Activated T-cell treated with anti-CD3 and anti-CD28 coated beads, Interleukin-2, amount 50 U/mL, for 24 hours (primary cell): Measurements from ENCODE around the gene CSNK1G1.

Experiments used
- DNase-seq: peaks from one replicate; pipeline ENCODE4 v3.0.0-alpha.2; 2020
- H3K27ac Mint-ChIP-seq: 2 replicates; pipeline ENCODE4 v1.8.0; 2020; ENCODE audit warnings: mild to moderate bottlenecking, mixed read lengths
- H3K27me3 Mint-ChIP-seq: 2 replicates; pipeline ENCODE4 v1.8.0; 2020; ENCODE audit warnings: mixed read lengths
- H3K36me3 Mint-ChIP-seq: 2 replicates; pipeline ENCODE4 v1.8.0; 2020; ENCODE audit warnings: low read depth, mixed read lengths
- H3K4me1 Mint-ChIP-seq: 2 replicates; pipeline ENCODE4 v1.8.0; 2020; ENCODE audit warnings: low read depth, mixed read lengths
- H3K4me3 Mint-ChIP-seq: 2 replicates; pipeline ENCODE4 v1.8.0; 2020; ENCODE audit warnings: mild to moderate bottlenecking, moderate library complexity, mixed read lengths
- H3K9me3 Mint-ChIP-seq: 2 replicates; pipeline ENCODE4 v1.8.0; 2020; ENCODE audit warnings: mixed read lengths

Gene CSNK1G1

DNA sequence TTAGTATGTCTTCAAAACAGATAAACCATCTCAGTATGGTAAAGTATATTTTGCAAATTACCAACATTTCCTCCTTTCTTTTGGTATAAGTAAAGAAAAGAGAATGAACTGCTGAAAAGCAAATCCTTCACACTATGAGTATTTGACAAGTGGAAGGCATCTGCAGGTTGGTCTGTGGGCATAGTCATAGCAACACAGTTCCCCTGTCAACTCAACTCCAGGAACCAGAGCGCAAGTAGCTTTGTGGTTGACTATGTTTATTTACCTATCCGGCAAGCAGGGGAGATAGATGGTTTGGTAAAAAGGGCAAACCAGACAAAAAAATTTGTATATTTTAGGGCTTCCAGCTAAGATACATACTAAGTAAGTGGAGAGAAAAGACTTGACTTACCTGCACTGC lies 104.9 kb downstream of the CSNK1G1 start:
- Mint-ChIP-seq H3K4me3 (no peak overlapping the region), H3K27me3 (no peaks in the 10 kb centered on the region), H3K36me3 (peaks cover 56% of the 10 kb centered on the region), H3K27ac (no peak overlapping the region), H3K4me1 (peaks cover 50% of the 10 kb centered on the region), H3K9me3 (no peaks in the 10 kb centered on the region)
- DNase-seq = no peak

DNA sequence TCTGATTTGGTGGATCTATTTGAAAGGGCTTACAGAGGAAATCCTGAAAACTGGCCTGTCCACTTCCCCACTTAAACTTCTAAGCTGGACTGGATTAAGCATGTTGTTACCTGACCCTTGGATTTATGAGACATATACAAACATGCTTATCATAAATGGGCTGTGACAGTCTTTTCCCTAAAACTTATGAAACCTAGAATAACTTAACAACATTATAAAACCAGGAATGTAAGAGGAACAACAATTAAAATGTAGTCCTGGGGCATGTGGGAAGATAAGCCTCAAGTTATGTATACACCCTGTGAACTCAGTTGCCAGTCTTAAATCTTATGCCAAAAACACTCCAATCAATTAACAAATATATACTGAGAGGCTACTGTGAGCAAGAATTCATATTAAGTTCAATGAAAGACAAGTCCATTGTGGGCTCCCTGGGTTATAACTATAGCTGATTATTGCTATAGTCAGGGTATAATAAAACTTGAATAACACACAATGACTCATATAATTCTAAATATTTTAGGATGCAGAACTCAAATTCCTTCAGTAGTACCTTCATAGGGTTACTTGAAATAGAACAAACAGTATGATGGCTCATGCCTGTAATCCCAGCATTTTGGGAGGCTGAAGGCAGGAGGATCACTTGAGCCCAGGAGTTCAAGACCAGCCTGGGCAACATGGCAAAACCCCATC lies 105.9 kb downstream of the CSNK1G1 start:
- no peak overlapping the region for H3K27ac Mint-ChIP-seq

GRCh38 chr15:64249406-64249805 lies 106.6 kb downstream of the CSNK1G1 start:
- H3K4me1 Mint-ChIP-seq = peaks cover 53% of the 10 kb centered on the region
- H3K27ac Mint-ChIP-seq = no peak overlapping the region
- H3K36me3 Mint-ChIP-seq = peaks cover 57% of the 10 kb centered on the region

More for the DNA sequence above, 105.9 kb downstream of the CSNK1G1 start:
- no peak for DNase-seq
- H3K4me1 Mint-ChIP-seq = peaks cover 48% of the 10 kb centered on the region
- H3K4me3 Mint-ChIP-seq = no peak overlapping the region
- H3K36me3 Mint-ChIP-seq = peaks cover 53% of the 10 kb centered on the region
- no peaks in the 10 kb centered on the region for H3K27me3 Mint-ChIP-seq
- H3K9me3 Mint-ChIP-seq = no peaks in the 10 kb centered on the region

DNA sequence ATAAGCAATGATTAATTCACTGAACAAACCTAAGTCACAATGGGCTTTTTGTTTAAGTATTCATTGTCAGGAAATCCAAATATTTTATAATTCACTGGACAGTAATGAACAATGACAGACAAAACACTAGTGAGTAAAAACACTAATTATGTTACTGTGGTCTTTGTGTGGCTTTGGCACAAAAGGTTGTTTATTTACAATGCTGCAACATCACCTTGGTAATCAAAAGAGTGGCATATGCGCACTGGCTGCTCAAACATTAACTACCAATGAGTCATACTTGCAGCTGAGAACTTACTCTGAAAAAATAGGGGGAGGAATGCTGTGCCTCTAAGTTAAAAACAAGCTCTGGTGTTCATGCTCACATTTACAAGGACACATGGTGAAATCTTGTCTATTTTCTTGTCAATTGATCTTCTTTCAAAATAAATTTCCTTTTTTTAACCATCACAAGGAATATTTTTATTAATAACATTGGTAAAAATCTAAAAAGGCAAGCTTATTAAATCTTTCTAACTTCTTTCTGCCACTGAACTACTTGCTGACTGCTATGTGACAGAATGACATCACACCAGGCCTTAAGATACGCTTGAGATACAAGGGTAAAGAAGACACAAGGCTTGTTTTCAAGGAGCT lies 107.9 kb downstream of the CSNK1G1 start:
- no peaks in the 10 kb centered on the region for H3K9me3 Mint-ChIP-seq
- no peak for DNase-seq
- peak overlapping the region; percentile 3 for H3K4me3 Mint-ChIP-seq
- H3K27ac Mint-ChIP-seq = peak overlapping the region; percentile 56
- H3K4me1 Mint-ChIP-seq = peaks cover 53% of the 10 kb centered on the region
- H3K36me3 Mint-ChIP-seq = peaks cover 54% of the 10 kb centered on the region
- no peaks in the 10 kb centered on the region for H3K27me3 Mint-ChIP-seq

More at GRCh38 chr15:64249406-64249805, 106.6 kb downstream of the CSNK1G1 start:
- Mint-ChIP-seq H3K9me3 (no peaks in the 10 kb centered on the region), H3K27me3 (no peaks in the 10 kb centered on the region), H3K4me3 (no peak overlapping the region)
- DNase-seq = no peak

DNA sequence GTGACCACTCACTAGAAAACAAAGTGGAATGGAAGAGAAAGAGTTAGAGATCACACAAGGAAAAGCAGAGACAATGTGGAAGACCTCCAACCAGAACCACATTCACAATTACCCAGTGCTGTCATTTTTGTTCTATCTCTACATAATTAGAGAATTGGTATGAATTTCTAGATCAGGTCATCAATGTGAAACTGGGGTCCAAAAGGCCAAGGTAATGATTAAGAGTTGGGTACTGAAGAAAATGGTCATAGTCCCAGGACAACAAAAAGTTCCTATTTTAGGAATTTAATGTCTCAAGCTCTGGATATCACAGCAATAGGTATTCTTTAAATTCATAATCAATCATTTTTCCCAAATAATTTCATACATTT lies 108.5 kb downstream of the CSNK1G1 start:
- H3K36me3 Mint-ChIP-seq = peaks cover 56% of the 10 kb centered on the region
- peaks cover 53% of the 10 kb centered on the region for H3K4me1 Mint-ChIP-seq
- no peaks in the 10 kb centered on the region for H3K27me3 Mint-ChIP-seq
- no peak for DNase-seq
- no peak overlapping the region for H3K4me3 Mint-ChIP-seq
- peaks cover 2% of the 10 kb centered on the region for H3K9me3 Mint-ChIP-seq
- peak overlapping the region; percentile 56 for H3K27ac Mint-ChIP-seq

GRCh38 chr15:64246364-64247189 lies 109.4 kb downstream of the CSNK1G1 start:
- H3K9me3 Mint-ChIP-seq = peaks cover 3% of the 10 kb centered on the region
- H3K4me3 Mint-ChIP-seq = peak overlapping the region; percentile 8
- peak overlapping the region; percentile 87 for H3K27ac Mint-ChIP-seq
- H3K36me3 Mint-ChIP-seq = peaks cover 64% of the 10 kb centered on the region
- no peaks in the 10 kb centered on the region for H3K27me3 Mint-ChIP-seq
- no peak for DNase-seq
- H3K4me1 Mint-ChIP-seq = peaks cover 60% of the 10 kb centered on the region

DNA sequence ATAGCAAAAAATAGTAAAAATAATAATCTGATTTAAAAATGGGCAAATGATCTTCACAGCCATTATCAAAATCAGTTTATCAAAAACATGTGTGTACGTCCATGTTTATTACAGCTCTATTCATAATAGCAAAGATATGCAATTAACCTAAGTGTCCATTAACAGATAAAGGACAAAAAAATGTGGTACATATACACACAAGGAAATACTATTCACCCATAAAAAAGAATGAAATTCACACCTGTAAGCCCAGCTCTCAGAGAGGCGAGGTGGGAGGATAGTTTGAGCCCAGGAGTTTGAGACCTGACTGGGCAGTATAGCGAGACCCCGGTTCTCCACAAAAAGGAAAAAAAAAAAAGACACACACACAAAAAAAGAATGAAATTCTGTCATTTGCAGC lies 110.6 kb downstream of the CSNK1G1 start:
- H3K4me1 Mint-ChIP-seq = peaks cover 61% of the 10 kb centered on the region
- peaks cover 4% of the 10 kb centered on the region for H3K9me3 Mint-ChIP-seq
- no peak for DNase-seq
- no peak overlapping the region for H3K27ac Mint-ChIP-seq
- H3K4me3 Mint-ChIP-seq = no peak overlapping the region
- H3K36me3 Mint-ChIP-seq = peaks cover 53% of the 10 kb centered on the region
- no peaks in the 10 kb centered on the region for H3K27me3 Mint-ChIP-seq

GRCh38 chr15:64237677-64238076 lies 118.3 kb downstream of the CSNK1G1 start:
- Mint-ChIP-seq H3K36me3 (peaks cover 27% of the 10 kb centered on the region), H3K27ac (no peak overlapping the region), H3K27me3 (no peaks in the 10 kb centered on the region), H3K9me3 (peaks cover 4% of the 10 kb centered on the region), H3K4me1 (peaks cover 54% of the 10 kb centered on the region), H3K4me3 (no peak overlapping the region)
- no peak for DNase-seq

- Mint-ChIP-seq H3K27ac (no peak overlapping the region), H3K4me1 (peaks cover 47% of the 10 kb centered on the region), H3K27me3 (no peaks in the 10 kb centered on the region)
Measured at GRCh38 chr15:64236156-64236894, 119.6 kb downstream of the CSNK1G1 start.

GRCh38 chr15:64235552-64235951 lies 120.4 kb downstream of the CSNK1G1 start:
- Mint-ChIP-seq H3K4me3 (no peak overlapping the region), H3K27ac (no peak overlapping the region), H3K27me3 (no peaks in the 10 kb centered on the region), H3K36me3 (peaks cover 17% of the 10 kb centered on the region), H3K9me3 (no peaks in the 10 kb centered on the region), H3K4me1 (peaks cover 40% of the 10 kb centered on the region)
- no peak for DNase-seq

More at GRCh38 chr15:64236156-64236894, 119.6 kb downstream of the CSNK1G1 start:
- Mint-ChIP-seq H3K9me3 (no peaks in the 10 kb centered on the region), H3K4me3 (no peak overlapping the region), H3K36me3 (peaks cover 17% of the 10 kb centered on the region)
- no peak for DNase-seq

DNA sequence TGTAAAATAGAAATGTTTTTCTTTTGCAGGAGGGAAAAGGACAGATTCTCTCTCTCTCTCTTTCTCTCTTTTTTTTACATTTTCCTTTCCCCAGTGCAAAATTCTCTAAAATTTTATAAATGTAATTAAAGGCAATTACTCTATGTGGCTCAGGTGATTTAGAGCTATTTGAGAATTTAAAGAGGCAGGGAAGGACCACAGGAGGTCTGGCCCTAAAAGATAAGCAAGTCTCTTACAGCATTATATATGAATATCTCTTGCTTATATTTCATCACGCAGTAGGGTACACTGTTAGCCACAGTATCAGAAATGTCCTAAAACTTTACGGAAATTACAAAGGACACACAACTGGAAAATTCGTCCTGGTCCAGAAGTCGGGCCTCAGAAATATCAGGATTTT lies 122.7 kb downstream of the CSNK1G1 start:
- Mint-ChIP-seq H3K4me1 (peaks cover 32% of the 10 kb centered on the region), H3K9me3 (no peaks in the 10 kb centered on the region), H3K27ac (no peak overlapping the region), H3K27me3 (no peaks in the 10 kb centered on the region), H3K4me3 (no peak overlapping the region), H3K36me3 (peaks cover 12% of the 10 kb centered on the region)
- DNase-seq = no peak

DNA sequence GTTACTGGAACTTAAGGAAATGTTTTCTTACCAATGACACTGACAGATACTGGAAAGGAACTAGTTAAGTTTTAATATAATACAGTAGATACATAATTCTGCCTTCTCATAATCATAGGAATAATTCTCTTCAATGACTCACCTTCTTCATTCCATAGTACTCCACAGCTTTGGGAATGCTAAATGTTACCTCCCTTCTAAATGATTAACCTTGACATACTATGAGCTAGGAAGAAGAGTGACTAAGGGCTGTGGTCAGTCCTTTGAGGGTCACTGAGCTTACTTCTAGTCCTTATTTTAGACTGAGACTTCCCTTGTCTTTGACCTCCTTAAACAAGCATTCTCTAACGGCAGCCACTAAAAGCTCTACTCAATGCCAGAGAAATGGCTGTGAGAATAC lies 123.6 kb downstream of the CSNK1G1 start:
- no peaks in the 10 kb centered on the region for H3K9me3 Mint-ChIP-seq
- H3K4me3 Mint-ChIP-seq = no peak overlapping the region
- peaks cover 24% of the 10 kb centered on the region for H3K4me1 Mint-ChIP-seq
- no peak for DNase-seq
- H3K36me3 Mint-ChIP-seq = peaks cover 13% of the 10 kb centered on the region
- H3K27me3 Mint-ChIP-seq = no peaks in the 10 kb centered on the region
- no peak overlapping the region for H3K27ac Mint-ChIP-seq

DNA sequence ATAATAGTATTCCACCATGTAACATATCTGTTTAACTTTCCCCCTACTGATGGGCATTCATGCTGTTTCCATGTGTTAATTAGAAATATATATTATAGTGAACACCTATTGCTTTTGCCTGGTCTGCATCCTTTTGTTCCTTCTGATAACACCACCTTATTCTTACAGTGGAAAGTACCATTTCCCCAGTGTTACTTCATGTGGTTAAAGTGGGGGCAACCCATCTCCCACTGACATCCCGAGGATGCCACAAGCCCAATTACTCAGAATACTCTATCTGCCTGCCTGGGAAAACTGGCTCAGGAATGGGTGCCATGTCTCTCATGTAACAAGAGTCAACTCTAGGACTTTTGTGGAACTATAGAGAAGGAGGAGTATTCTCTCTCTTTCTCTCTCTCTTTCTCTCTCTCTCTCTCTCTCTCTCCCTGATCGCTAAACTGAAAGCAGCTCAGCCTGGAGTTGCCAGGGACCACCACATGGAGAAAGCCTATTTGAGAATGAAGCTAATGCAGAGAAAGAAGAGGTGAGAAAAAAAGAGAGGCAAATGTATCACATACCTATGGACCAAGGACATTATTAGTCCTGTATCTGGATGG lies 126.7 kb downstream of the CSNK1G1 start:
- H3K9me3 Mint-ChIP-seq = no peaks in the 10 kb centered on the region
- peaks cover 23% of the 10 kb centered on the region for H3K36me3 Mint-ChIP-seq
- H3K4me1 Mint-ChIP-seq = peaks cover 17% of the 10 kb centered on the region
- no peaks in the 10 kb centered on the region for H3K27me3 Mint-ChIP-seq
- H3K4me3 Mint-ChIP-seq = no peak overlapping the region
- H3K27ac Mint-ChIP-seq = no peak overlapping the region
- DNase-seq = no peak

GRCh38 chr15:64225804-64226203 lies 130.2 kb downstream of the CSNK1G1 start:
- Mint-ChIP-seq H3K36me3 (peaks cover 30% of the 10 kb centered on the region), H3K4me3 (no peak overlapping the region), H3K9me3 (no peaks in the 10 kb centered on the region), H3K4me1 (peaks cover 33% of the 10 kb centered on the region), H3K27me3 (no peaks in the 10 kb centered on the region), H3K27ac (no peak overlapping the region)
- no peak for DNase-seq
